Neural progenitor cell (in vitro differentiated cells): Measurements from ENCODE around the gene GRID1. TPM values are rescaled to one million over a fixed set of nuclear protein-coding genes. Genes with fewer than 3 reads are reported as not detected.

Source experiments
- DNase-seq: peaks from one replicate; pipeline ENCODE4 v3.0.0-alpha.2; 2016; ENCODE audit warnings: low spot score
- H2AFZ ChIP-seq: fragments of 200-600 bp; sonication (generic); replicated peaks from 2 replicates; pipeline ENCODE4 v1.6.1; 2016; ENCODE audit warnings: antibody characterized with exemption
- H3F3A ChIP-seq: fragments of 200-600 bp; sonication (generic); 2 replicates; pipeline ENCODE4 v1.6.1; 2016; ENCODE audit warnings: antibody characterized with exemption, low read depth
- H3K27ac ChIP-seq: fragments of 200-600 bp; sonication (generic); 2 replicates; pipeline ENCODE4 v1.5.1; 2016; ENCODE audit warnings: mild to moderate bottlenecking
- H3K27me3 ChIP-seq: fragments of 200-600 bp; sonication (generic); 2 replicates; pipeline ENCODE4 v1.6.1; 2016; ENCODE audit warnings: mild to moderate bottlenecking, moderate library complexity
- H3K36me3 ChIP-seq: fragments of 200-600 bp; sonication (generic); 2 replicates; pipeline ENCODE4 v1.5.1; 2016
- H3K4me1 ChIP-seq: fragments of 200-600 bp; sonication (generic); 2 replicates; pipeline ENCODE4 v1.6.1; 2016; ENCODE audit warnings: mixed run types
- H3K4me2 ChIP-seq: fragments of 200-600 bp; sonication (generic); 2 replicates; pipeline ENCODE4 v1.6.1; 2016
- H3K4me3 ChIP-seq: fragments of 200-600 bp; sonication (generic); 2 replicates; pipeline ENCODE4 v1.5.1; 2016
- H3K79me2 ChIP-seq: fragments of 200-600 bp; sonication (generic); 2 replicates; pipeline ENCODE4 v1.6.1; 2016; ENCODE audit warnings: low read depth
- H3K9ac ChIP-seq: fragments of 200-600 bp; sonication (generic); 2 replicates; pipeline ENCODE4 v1.6.1; 2016
- H3K9me3 ChIP-seq: fragments of 200-600 bp; sonication (generic); 2 replicates; pipeline ENCODE4 v1.5.1; 2016; ENCODE audit warnings: low read depth
- H4K20me1 ChIP-seq: fragments of 200-600 bp; sonication (generic); 2 replicates; pipeline ENCODE4 v1.6.1; 2016; ENCODE audit warnings: low read depth
- H3K27ac Mint-ChIP-seq: 3 replicates; pipeline ENCODE4 v1.8.0; 2021; ENCODE audit warnings: mixed read lengths
- H3K27me3 Mint-ChIP-seq: 2 replicates; pipeline ENCODE4 v1.8.0; 2022; ENCODE audit warnings: low read depth, mild to moderate bottlenecking, inconsistent platforms, moderate library complexity, mixed read lengths; ENCODE audit not compliant: insufficient read depth
- H3K36me3 Mint-ChIP-seq: 3 replicates; pipeline ENCODE4 v1.8.0; 2021; ENCODE audit warnings: mixed read lengths
- H3K4me1 Mint-ChIP-seq: 3 replicates; pipeline ENCODE4 v1.8.0; 2021; ENCODE audit warnings: mixed read lengths
- H3K4me3 Mint-ChIP-seq: 3 replicates; pipeline ENCODE4 v1.8.0; 2021; ENCODE audit warnings: mild to moderate bottlenecking, moderate library complexity, mixed read lengths
- H3K9me3 Mint-ChIP-seq: 3 replicates; pipeline ENCODE4 v1.8.0; 2020; ENCODE audit warnings: mixed read lengths
- CTCF ChIP-seq: fragments of 200-600 bp; sonication (generic); IDR thresholded peaks from 2 replicates; pipeline ENCODE4 v1.5.1; 2017; ENCODE audit warnings: antibody characterized with exemption, mild to moderate bottlenecking
- EZH2 ChIP-seq: fragments of 200-600 bp; sonication (generic); IDR thresholded peaks from 2 replicates; pipeline ENCODE4 v1.6.1; 2017; ENCODE audit warnings: antibody characterized with exemption, mild to moderate bottlenecking, moderate library complexity
- EZH2phosphoT487 ChIP-seq: fragments of 200-600 bp; sonication (generic); IDR thresholded peaks from 2 replicates; pipeline ENCODE4 v1.6.1; 2017; ENCODE audit warnings: antibody characterized with exemption
- total RNA-seq: library from RNA; depleted of rRNA; stranded (reverse); fragments of >200 nt; gene quantifications from 2 replicates; pipeline ENCODE4 v1.2.3, GENCODE V29; 2015; ENCODE audit warnings: low replicate concordance

The GRID1 gene
- total RNA-seq, 1 donor from 2014 or later, result not detected

- Histone ChIP-seq H3K27me3 (no peaks in the 10 kb centered on the region), H3K27ac (no peak overlapping the region), H3F3A (no peaks in the 10 kb centered on the region), H4K20me1 (no peaks in the 10 kb centered on the region), H3K4me2 (no peak overlapping the region), H3K36me3 (no peaks in the 10 kb centered on the region), H3K4me1 (no peaks in the 10 kb centered on the region), H3K9ac (no peak overlapping the region), H3K9me3 (no peaks in the 10 kb centered on the region), H3K79me2 (no peaks in the 10 kb centered on the region), H2AFZ (no peak overlapping the region), H3K4me3 (no peak overlapping the region)
- Mint-ChIP-seq H3K27ac (no peak overlapping the region), H3K36me3 (no peaks in the 10 kb centered on the region), H3K27me3 (peaks cover 2% of the 10 kb centered on the region), H3K4me3 (no peak overlapping the region), H3K9me3 (no peaks in the 10 kb centered on the region), H3K4me1 (peaks cover 4% of the 10 kb centered on the region)
- no peak for TF ChIP-seq EZH2phosphoT487
- no peak for TF ChIP-seq EZH2
- TF ChIP-seq CTCF, result no peak
- DNase-seq, result no peak
Measured at GRCh38 chr10:86085136-86085535, 281.5 kb downstream of the GRID1 start.

- no peaks in the 10 kb centered on the region for H3K4me1 ChIP-seq
- no peak overlapping the region for H3K4me2 ChIP-seq
- no peak overlapping the region for H3K27ac Mint-ChIP-seq
- no peak overlapping the region for H2AFZ ChIP-seq
- H3K4me1 Mint-ChIP-seq, result peaks cover 4% of the 10 kb centered on the region
- H3F3A ChIP-seq, result no peaks in the 10 kb centered on the region
- no peaks in the 10 kb centered on the region for H3K9me3 Mint-ChIP-seq
- no peak for DNase-seq
- no peak overlapping the region for H3K4me3 Mint-ChIP-seq
- H3K36me3 Mint-ChIP-seq, result no peaks in the 10 kb centered on the region
- H3K4me3 ChIP-seq, result no peak overlapping the region
- no peaks in the 10 kb centered on the region for H3K36me3 ChIP-seq
- peaks cover 4% of the 10 kb centered on the region for H3K27me3 Mint-ChIP-seq
- no peaks in the 10 kb centered on the region for H4K20me1 ChIP-seq
- H3K27me3 ChIP-seq, result no peaks in the 10 kb centered on the region
- H3K9me3 ChIP-seq, result no peaks in the 10 kb centered on the region
- no peak overlapping the region for H3K27ac ChIP-seq
- H3K9ac ChIP-seq, result no peak overlapping the region
- no peaks in the 10 kb centered on the region for H3K79me2 ChIP-seq
- TF ChIP-seq EZH2phosphoT487, result no peak
- no peak for TF ChIP-seq EZH2
- TF ChIP-seq CTCF, result no peak
Measured at GRCh38 chr10:86084585-86084984, 282.0 kb downstream of the GRID1 start.

GRCh38 chr10:86083664-86084175, 282.9 kb downstream of the GRID1 start:
- H3K79me2 ChIP-seq, result no peaks in the 10 kb centered on the region
- Mint-ChIP-seq H3K9me3 (no peaks in the 10 kb centered on the region), H3K27me3 (peaks cover 4% of the 10 kb centered on the region), H3K4me1 (peaks cover 4% of the 10 kb centered on the region), H3K36me3 (no peaks in the 10 kb centered on the region), H3K4me3 (no peak overlapping the region), H3K27ac (no peak overlapping the region)
- H3F3A ChIP-seq, result no peaks in the 10 kb centered on the region
- H3K27me3 ChIP-seq, result no peaks in the 10 kb centered on the region
- peaks cover 5% of the 10 kb centered on the region for H3K4me1 ChIP-seq
- H3K4me3 ChIP-seq, result no peak overlapping the region
- H2AFZ ChIP-seq, result no peak overlapping the region
- DNase-seq, result no peak
- no peaks in the 10 kb centered on the region for H3K36me3 ChIP-seq
- H4K20me1 ChIP-seq, result no peaks in the 10 kb centered on the region
- H3K27ac ChIP-seq, result no peak overlapping the region
- no peak overlapping the region for H3K9ac ChIP-seq
- no peak overlapping the region for H3K4me2 ChIP-seq
- TF ChIP-seq EZH2, result no peak
- TF ChIP-seq EZH2phosphoT487, result no peak
- TF ChIP-seq CTCF, result no peak
- no peaks in the 10 kb centered on the region for H3K9me3 ChIP-seq
